Upper lobe of left lung (tissue), 6 donors: Measurements from ENCODE around the gene DUSP2. TPM values are rescaled to one million over a fixed set of nuclear protein-coding genes. Genes with fewer than 3 reads are reported as not detected.

ENCODE experiments used
- ATAC-seq, 2 donors: fragments of 200-7000 bp; cut with Tn5 transposase; one replicate each; pipeline ENCODE4 v1.9.1; 2022; ENCODE audit warnings: mild to moderate bottlenecking in 2 of 2, moderate library complexity in 2 of 2; ENCODE audit not compliant: low FRiP score in 2 of 2
- DNase-seq, 2 donors: peaks; one replicate each; pipeline ENCODE4 v3.0.0-alpha.2; 2019 to 2020
- H3K27ac ChIP-seq, 4 donors: fragments of 200-600 bp; sonication (generic); one replicate each; pipeline ENCODE4 v1.5.1; 2016 to 2019
- H3K27me3 ChIP-seq, 4 donors: fragments of 200-600 bp; sonication (generic); one replicate each; pipeline ENCODE4 v1.5.1; 2017 to 2019
- H3K36me3 ChIP-seq, 4 donors: fragments of 200-600 bp; sonication (generic); one replicate each; pipeline ENCODE4 v1.5.1; 2016 to 2019
- H3K4me1 ChIP-seq, 4 donors: fragments of 200-600 bp; sonication (generic); one replicate each; pipeline ENCODE4 v1.5.1; 2018 to 2019
- H3K4me3 ChIP-seq, 4 donors: fragments of 200-600 bp; sonication (generic); one replicate each; pipeline ENCODE4 v1.5.1; 2017 to 2019; ENCODE audit warnings: mild to moderate bottlenecking in 2 of 4, moderate library complexity in 1 of 4
- H3K9me3 ChIP-seq, 4 donors: fragments of 200-600 bp; sonication (generic); one replicate each; pipeline ENCODE4 v1.5.1; 2018 to 2019
- CTCF ChIP-seq, 6 experiments: fragments of 450-650 bp in 4 of 6; fragments of 200-600 bp in 2 of 6; sonication (generic) in 2 of 6; IDR thresholded peaks; one replicate each; pipeline ENCODE4 v1.5.1; 2016 to 2019; ENCODE audit warnings: antibody characterized with exemption in 6 of 6
- EP300 ChIP-seq, 4 donors: sonication (generic); formaldehyde crosslinking; IDR thresholded peaks; one replicate each; pipeline ENCODE4 v1.5.1; 2017; ENCODE audit warnings: antibody characterized with exemption in 4 of 4, control low read depth in 2 of 4
- POLR2A ChIP-seq, 4 donors: fragments of 450-650 bp; IDR thresholded peaks; one replicate each; pipeline ENCODE4 v1.5.1; 2016 to 2017; ENCODE audit warnings: antibody characterized with exemption in 4 of 4, mild to moderate bottlenecking in 2 of 4
- POLR2AphosphoS5 ChIP-seq, 2 donors: sonication (generic); formaldehyde crosslinking; IDR thresholded peaks; one replicate each; pipeline ENCODE4 v1.5.1; 2017; ENCODE audit warnings: antibody characterized with exemption in 2 of 2
- WGBS, 2 donors: methylation state at CpG; one replicate each; pipeline ENCODE4 v1.1.5; 2017 to 2018; 5-methylcytosine and 5-hydroxymethylcytosine counted together
- total RNA-seq, 6 donors: library from RNA; depleted of rRNA in 4 of 6; stranded (reverse); fragments of >200 nt in 4 of 6; gene quantifications; one replicate each; pipeline versions ENCODE4 v1.1.0 to v1.2.1, GENCODE V29; 2016 to 2021
- donor health status: DM: no; HTN: no; CAD: no; lungs with moderate emphysema.
- donor health status: DM: no; HTN: yes; CAD: no; lungs with severe emphysema.

DUSP2 gene
- total RNA-seq, 6 donors from 2014 or later = 6.9 to 21.0 (median 12.5) TPM

GRCh38 chr2:96153991-96154431 lies 8.8 kb upstream of the DUSP2 start:
- TF ChIP-seq CTCF (IDR thresholded peaks at IDR 0.05) (no peak), POLR2A (IDR thresholded peaks at IDR 0.05) (no peak)
- ATAC-seq = no peak
- WGBS, 2 donors = 79 to 84% methylated on average over 5 to 6 of the region's 7 CpGs
- Histone ChIP-seq H3K36me3 (no peaks in the 10 kb centered on the region), H3K27ac (no peak overlapping the region), H3K4me1 (peaks cover 0 to 7% (median under 1%) of the 10 kb centered on the region in 4 donors), H3K27me3 (no peaks in the 10 kb centered on the region), H3K4me3 (no peak overlapping the region), H3K9me3 (no peaks in the 10 kb centered on the region)
- peak in 1 of 2 donors; percentile 19 for DNase-seq

GRCh38 chr2:96153291-96153713 lies 8.1 kb upstream of the DUSP2 start:
- H3K27ac ChIP-seq = no peak overlapping the region
- no peak overlapping the region for H3K4me3 ChIP-seq
- peaks cover 0 to 8% (median 4%) of the 10 kb centered on the region in 4 donors for H3K4me1 ChIP-seq
- H3K36me3 ChIP-seq = no peaks in the 10 kb centered on the region
- no peaks in the 10 kb centered on the region for H3K9me3 ChIP-seq
- no peaks in the 10 kb centered on the region for H3K27me3 ChIP-seq
- no peak for TF ChIP-seq POLR2AphosphoS5 (IDR thresholded peaks at IDR 0.05)
- no peak for TF ChIP-seq EP300 (IDR thresholded peaks at IDR 0.05)
- no peak for TF ChIP-seq POLR2A (IDR thresholded peaks at IDR 0.05)
- TF ChIP-seq CTCF (IDR thresholded peaks at IDR 0.05) = no peak
- WGBS, 2 donors = 91 to 92% methylated on average over 7 of the region's 7 CpGs
- DNase-seq (peak in 1 of 2 donors; percentile 15), ATAC-seq (no peak)

- WGBS, 2 donors = 77 to 84% methylated on average over 12 to 13 of the region's 13 CpGs
- no peaks in the 10 kb centered on the region for H3K9me3 ChIP-seq
- H3K4me1 ChIP-seq = peaks cover 0 to 13% (median 5%) of the 10 kb centered on the region in 4 donors
- DNase-seq (no peak), ATAC-seq (no peak)
- no peak overlapping the region for H3K4me3 ChIP-seq
- no peaks in the 10 kb centered on the region for H3K27me3 ChIP-seq
- no peaks in the 10 kb centered on the region for H3K36me3 ChIP-seq
- no peak overlapping the region for H3K27ac ChIP-seq
- TF ChIP-seq POLR2A (IDR thresholded peaks at IDR 0.05) = no peak
- no peak for TF ChIP-seq CTCF (IDR thresholded peaks at IDR 0.05)
- no peak for TF ChIP-seq EP300 (IDR thresholded peaks at IDR 0.05)
- no peak for TF ChIP-seq POLR2AphosphoS5 (IDR thresholded peaks at IDR 0.05)
Observed at GRCh38 chr2:96152304-96153161, 7.3 kb upstream of the DUSP2 start.

GRCh38 chr2:96151595-96152303 lies 6.5 kb upstream of the DUSP2 start:
- ATAC-seq (no peak), DNase-seq (no peak)
- Histone ChIP-seq H3K4me1 (peaks cover 0 to 20% (median 7%) of the 10 kb centered on the region in 4 donors), H3K27me3 (no peaks in the 10 kb centered on the region), H3K36me3 (no peaks in the 10 kb centered on the region), H3K9me3 (no peaks in the 10 kb centered on the region), H3K27ac (no peak overlapping the region), H3K4me3 (no peak overlapping the region)
- 86 to 87% methylated on average over 9 of the region's 9 CpGs for WGBS, 2 donors
- no peak for TF ChIP-seq POLR2AphosphoS5 (IDR thresholded peaks at IDR 0.05)
- no peak for TF ChIP-seq POLR2A (IDR thresholded peaks at IDR 0.05)
- TF ChIP-seq EP300 (IDR thresholded peaks at IDR 0.05) = no peak
- no peak for TF ChIP-seq CTCF (IDR thresholded peaks at IDR 0.05)
